COLO668 (cell line): ENCODE results near the gene SUSD1.

Experiments
- DNase-seq: peaks from one replicate; lab custom pipeline; 2025; ENCODE audit not compliant: unreplicated experiment; lab: John Stamatoyannopoulos, UW

The SUSD1 gene

DNA sequence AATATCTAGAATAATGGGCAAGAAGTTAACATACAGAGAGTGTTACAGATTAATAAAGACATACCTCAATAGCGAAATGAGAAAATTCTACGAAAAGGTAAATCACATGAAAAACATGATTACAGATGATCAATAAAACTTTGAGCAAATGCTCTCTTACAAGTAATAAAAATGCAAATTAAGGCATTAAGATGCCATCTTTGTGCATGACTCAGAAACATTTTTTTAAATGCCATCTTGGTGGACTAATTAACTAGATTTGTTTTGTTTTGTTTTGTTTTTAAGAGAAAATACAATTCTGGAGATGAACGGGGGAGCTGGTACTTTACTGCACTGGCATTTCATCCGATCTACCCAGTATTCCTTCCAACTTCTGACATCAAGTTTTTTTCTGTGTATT is 130.2 kb downstream of the SUSD1 start:
- no peak for DNase-seq

DNA sequence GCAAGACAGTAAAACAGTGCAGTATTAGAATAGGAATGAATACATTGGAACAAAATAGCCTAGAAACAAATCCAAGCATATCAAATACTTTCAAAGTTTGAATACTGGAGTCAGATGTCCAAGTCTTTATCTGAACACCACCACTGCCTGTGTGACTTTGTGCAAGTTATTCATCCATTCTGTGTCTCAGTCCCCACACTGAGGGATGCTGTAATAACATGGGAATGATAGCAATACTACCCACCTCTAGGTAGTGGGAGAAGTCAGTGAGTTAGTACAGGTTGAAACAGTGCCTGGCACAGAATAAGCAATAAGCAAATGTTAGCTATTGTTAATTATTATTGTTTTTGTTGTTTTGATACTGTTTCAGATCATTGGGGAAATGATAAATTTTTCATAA is 130.9 kb downstream of the SUSD1 start:
- no peak for DNase-seq

DNA sequence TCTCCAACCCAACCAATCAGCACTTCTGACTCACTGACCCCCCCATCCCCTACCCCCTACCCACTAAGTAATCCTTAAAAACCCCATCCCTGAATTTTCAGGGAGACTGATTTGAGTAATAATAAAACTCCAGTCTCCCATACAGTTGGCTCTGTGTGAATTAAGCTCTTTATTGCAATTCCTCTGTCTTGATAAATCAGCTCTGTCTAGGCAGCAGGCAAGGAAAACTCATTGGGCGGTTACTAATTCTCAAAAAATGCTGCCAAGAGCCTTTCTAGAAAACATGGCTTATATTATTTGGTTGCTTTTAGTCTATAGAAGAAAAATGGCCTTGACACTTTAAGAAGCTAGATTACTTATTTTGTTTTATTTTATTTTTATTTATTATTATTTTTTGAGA is 131.7 kb downstream of the SUSD1 start:
- DNase-seq: no peak

DNA sequence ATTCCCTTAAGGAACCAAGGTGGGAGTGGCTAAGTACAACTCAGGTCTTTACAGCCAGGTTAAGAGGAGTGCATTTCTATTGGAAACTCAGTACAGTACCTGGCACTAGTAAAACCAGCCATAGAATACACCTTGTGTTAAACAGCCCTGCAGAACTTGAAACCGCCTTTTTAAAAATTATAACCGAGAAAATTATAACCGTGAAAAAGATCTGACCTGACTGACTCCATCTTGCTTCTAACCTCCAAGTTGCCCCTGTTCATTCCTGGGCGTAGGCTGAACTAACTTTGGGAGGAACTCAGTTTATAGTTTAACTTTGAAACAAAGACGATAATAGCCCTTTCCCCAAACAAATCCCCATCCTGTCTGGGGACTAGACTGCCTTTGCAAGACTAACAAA is 132.3 kb downstream of the SUSD1 start:
- DNase-seq: no peak

DNA sequence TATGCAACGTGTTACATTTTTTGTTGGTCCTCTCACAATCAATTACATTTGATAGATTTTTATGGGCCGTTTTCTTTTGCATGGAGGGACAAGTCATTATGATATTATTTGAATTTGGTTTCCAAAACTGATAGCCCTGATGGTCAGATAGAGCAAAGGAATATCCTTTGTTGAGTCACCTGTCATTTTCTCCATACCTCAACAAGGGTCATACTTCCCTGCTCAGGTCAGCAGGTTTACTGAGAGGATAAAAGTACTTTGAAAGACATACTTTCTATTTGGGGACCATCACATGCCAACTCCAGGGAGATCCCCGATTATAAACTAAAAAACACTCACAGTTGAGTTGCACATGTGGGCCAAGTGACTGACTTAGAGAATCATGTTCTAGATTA is 132.9 kb downstream of the SUSD1 start:
- no peak for DNase-seq

DNA sequence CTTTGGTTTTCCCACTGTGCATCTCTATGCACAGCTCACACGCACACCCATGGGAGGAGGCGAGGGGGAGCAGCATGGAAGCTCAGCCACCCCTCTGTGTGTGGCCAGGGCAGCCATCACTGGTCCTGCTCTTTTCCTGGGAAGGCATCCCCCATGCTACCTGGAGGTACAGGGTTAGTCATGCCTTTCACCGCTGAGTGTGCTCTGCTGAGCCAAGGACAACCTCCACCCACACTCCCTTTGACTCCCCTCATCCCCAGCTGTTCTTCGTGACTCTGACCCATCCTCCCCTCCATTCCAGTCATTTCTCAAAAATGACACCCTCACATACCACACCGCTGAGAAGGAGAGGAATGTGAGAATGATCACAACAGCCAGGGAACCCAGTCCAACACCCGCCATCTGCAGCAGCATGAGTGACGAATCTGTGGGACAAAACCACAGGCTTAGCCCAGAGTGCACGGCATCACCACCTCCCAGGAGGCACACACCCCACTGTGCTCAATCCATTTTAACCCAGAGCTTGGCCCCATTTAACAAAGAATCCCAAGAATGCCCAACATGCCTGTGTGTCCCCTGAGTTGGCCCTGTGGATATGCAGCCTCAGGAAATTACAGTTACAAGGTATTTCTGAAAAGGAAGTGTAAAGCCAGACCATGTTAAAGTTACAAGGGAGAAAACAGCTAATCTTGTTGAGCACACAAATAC is 133.4 kb downstream of the SUSD1 start:
- no peak for DNase-seq

DNA sequence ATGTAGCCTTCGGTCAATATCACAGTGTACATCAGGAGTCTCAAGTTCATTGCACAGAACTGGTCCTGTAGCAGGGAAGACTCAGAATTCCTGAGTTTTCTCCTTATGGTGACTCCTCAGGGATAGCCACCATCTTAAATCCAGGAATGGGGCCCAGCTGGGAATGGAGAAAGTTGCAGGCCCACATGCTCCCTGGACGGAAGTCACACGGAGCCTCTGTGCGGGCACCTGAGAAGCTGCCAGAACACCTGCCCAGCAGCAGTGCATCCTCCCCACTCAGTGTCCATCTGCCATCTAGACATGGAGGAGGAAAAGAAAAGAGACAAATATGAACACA is 133.9 kb downstream of the SUSD1 start:
- DNase-seq: no peak

DNA sequence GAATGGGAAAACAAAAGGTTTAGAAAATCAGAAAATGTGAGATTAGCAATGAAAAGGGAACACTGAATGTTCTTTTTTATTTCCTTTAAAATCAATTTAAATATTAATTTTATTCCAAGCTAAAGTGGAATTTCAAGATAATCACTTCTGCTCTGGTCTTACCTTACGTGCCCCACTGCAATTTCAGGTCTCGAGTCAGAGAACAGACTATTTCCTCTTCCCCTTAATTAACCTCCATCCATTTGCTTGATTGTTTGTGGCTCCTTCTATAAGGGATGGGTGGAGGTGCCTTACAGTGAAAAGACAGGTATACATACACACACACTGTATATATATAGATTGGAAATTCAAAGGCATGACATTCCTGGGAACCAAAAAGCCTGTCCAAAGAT is 137.1 kb downstream of the SUSD1 start:
- no peak for DNase-seq

DNA sequence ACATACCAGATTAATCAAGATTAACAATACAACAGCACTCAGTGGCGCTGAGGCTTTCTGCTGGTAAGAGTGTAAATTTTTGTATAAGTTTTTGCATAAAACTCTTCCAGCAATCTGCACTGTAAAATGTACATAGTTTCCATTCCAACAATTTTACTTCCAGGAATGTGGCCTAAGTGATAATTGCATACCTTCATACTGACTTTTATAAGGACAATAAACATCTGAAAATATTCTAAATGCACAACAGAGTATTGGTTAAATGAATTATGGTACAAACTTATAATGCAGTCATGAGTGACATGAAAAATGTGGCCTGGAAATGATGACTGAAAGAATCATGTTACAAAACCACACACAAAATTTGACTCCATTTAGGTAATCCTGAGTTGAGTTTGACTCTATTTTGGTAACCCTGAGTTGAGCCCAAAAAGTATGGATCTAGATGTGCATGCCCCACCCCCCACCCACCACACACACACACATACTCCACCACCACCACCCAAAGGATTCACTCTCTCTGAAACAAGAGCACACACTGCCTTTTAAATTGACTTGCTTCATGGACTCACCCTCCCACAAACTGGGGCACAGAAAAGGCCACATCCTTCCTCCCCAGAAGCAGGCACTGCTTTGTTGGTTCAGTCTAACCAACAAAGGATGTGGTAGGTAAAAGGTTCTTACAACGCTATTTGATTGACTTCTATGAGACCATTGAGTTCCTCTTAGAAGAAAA is 137.6 kb downstream of the SUSD1 start:
- DNase-seq: no peak

DNA sequence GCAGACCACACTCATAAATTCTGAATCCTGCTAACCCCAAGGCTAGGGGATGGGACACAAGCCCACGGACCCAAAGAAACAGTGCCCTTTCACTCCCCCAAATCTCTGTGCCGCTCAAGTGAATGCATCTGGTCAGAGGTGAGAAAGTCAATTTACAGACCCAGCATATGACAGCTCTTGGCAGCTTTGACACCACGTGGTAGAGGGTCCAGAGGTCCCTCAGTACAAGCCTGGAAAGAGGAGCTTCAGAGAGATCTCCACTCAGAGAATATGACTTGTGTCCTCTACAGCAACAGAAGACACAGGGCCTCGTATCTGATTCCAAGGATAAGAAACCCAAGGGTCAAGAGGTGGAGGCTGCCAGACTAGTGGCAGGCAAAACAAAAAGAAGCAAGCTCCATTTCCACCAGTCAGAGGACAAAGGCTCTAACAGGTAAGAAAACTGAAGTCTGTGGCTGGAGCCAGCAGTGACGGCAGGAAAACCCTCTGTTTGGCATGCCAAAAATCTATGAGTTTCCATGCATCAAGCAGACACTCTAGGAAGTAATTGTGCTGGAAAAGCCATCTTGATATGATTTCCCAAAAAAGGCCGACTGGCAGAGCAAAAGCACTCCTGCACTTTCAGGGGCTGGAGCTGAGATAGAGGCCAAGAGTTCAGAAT is 139.8 kb downstream of the SUSD1 start:
- no peak for DNase-seq

DNA sequence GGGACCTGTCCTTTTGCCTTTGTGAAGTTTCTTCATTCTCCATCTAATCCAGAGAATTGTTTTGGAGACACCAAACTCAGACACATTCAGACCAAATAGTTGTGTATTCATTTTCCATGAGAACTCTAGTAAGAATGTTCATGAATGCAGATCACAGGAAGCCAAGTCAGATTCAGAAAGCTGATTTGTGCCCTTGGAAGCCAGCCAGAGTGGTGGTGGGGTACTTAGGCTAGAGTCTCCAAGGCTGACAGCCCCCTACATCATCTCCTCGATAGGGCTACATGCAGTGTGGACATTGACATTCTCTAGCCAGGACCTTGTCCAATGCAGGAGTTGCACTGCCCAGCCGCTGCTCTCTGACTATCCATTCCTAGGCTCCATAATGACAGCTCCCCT is 140.9 kb downstream of the SUSD1 start:
- DNase-seq: no peak

DNA sequence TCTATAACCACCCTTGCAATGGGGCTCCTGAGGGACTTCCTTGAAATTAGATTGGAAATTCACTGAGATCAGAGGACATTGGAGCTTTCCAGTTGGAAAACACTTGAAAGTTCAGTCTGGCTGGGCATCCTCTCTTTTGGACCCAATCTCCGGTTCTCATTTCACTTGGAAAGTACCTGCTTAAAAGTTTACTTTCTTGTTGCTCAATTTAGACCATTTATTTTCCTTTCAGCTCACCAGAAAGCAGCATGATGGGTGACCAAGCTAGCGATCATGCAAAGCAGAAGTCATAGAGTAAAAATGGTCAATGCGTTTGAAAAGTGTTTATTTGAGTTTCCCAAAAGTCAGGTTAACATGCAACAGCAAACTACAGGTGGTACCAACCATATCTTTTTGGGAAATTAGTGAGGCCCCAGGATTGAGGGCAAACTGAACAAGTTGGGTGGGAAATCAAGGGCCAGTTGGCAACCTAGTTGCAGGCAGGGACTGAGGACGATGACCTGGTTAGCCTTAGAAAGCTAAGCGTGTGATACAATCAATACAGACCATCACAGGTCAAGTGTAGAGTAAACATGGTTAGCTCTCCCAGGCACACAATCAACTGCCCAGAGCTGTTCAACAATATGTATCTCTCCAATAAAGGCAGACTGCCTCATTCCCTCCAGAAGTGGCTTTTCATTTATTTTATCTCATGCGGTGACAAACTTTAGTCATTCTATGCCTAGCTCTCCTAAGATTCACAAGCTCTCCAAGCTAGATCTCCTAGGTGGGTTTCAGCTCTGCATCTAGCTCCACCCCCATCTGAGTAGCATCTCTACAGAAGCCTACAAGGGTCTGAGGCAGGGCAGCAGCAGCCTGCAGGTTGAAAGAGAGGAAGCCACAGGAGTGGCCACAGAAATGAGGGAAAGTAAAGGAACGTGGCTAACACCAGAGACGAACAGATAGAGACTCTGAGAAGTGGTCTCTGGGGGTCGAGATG is 141.6 kb downstream of the SUSD1 start:
- no peak for DNase-seq

DNA sequence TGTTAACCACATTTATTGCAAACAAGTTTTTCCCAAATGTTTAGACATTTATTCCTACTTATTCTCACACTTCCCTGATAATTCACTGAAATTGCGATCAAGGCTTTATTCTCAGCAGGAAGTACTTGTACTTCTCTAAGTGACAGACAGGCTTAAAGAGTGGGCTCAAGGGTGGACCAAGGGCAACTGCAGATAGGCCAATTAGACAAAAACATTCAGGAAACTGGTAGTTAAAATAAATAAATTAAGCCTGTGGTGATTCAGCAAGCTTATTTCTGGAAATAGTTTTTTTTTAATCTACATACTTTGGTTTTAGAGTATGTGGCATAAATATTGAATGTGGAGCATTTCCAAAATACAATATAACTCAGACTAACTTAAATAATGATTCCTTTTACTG is 142.4 kb downstream of the SUSD1 start:
- DNase-seq: no peak

DNA sequence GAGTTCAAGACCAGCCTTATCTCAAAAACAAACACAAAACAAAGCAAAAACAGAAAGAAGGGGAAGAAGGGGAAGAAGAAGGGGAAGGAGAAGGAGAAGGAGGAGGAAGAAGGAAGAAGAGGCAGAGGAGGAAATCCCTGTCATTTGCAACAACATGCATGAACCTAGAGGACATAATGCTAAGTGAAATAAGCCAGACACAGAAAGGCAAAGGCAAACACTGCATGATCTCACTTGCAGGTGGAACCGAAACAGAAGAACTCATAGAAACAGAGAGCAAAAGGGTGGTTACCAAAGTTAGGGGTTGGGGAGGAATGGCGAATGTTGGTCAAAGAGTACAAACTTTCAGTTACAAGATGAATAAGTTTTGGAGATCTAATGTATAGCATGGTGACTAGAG is 143.1 kb downstream of the SUSD1 start:
- no peak for DNase-seq

DNA sequence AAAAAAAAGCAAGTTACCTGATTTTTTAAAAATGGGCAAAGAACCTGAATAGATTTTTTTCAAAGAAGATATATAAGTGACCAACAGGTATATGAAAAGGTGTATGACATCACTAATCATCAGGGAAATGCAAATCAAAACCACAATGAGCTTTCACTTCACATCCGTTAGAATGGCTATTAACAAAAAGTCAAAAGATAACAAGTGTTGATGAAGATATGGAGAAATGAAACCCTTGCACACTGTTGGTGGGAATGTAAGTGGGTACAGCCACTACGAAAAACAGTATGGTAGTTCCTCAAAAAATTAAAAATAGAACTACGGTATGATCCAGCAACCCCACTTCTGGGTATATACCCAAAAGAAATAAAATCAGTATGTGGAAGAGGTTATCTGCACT is 143.7 kb downstream of the SUSD1 start:
- DNase-seq: no peak

DNA sequence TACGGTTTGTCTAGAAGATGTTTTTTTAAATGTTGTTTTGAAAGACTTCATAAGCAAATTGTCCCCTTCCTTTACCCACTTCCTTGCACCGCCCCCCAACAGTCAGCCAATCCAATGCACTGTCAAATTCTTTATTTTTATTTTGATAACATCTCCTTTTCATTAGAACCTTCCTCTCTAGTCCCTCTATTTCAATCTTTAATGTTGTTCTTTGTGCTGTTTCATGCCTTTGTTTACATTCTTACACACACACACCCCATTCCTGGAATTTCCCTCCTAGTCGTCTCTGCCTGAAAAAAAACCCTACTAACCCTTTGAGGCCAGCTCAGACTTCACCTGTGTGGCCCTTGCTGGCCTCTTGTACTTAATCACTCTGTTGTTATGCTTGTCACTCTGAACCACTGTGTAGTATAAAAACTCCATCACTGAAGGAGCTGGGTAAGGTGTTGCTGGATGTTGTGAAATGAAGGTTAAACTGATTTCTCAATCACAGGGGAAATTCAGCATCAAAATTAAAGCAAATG is 145.1 kb downstream of the SUSD1 start:
- no peak for DNase-seq

DNA sequence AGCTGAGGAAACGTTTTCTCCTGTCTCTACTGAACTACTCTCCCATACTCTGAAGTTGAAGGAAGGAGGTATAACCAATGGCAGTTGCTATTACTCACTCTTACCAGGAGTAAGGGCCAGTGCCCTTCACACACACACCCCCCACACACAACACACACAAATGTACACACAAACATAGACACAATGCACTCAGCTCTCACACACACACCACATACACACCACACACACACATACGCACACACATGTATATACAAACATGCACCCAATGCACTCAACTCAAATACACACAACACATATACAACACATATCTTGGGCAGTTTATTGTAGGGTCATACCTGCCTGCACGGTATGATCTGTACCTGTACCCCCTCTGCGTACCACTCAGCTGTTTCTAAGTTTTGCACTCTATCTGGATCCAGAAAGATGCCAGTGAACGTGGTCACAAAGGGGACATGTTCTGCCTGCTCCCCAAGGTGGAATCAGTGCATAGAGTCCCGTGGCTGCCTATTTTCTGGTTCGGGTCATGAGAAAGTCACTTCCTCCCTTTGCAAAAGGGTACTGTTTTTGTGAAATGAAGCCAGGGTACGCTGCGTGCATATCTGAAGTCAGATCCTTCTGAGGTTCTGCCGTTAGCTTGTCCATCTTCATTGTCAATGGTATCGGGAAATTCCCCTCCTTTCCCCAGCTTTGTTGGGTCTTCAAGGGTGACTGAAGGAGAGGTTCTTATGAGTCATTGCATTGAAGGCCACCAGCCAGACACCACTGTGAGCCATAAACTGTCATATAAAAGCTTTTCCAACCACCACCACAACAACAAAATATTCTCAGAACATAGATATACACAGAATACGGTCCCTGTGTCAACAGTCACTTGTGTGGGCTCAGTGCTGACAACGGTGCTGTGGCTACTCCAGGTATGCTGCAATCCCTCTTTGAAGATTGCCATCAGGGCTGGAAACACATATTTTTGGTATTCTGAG is 146.6 kb downstream of the SUSD1 start:
- no peak for DNase-seq

DNA sequence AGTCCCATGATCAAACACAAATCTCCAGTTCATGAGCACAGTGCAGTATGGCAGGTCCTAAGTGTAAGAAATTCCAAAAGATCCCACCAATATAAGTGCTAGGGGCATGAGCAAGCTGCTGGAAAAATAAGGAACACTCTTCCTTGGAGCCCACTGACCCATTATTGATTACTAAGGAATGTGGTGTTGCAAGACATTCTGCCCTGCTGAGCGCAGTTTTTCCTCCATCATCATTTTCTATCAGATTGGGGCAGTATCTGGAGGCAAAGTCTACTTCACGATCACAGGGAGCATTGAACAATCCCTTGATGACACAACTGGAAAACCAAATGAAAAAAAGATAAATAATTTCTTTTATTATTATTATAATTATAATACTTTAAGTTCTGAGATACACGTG is 149.2 kb downstream of the SUSD1 start:
- DNase-seq: no peak

DNA sequence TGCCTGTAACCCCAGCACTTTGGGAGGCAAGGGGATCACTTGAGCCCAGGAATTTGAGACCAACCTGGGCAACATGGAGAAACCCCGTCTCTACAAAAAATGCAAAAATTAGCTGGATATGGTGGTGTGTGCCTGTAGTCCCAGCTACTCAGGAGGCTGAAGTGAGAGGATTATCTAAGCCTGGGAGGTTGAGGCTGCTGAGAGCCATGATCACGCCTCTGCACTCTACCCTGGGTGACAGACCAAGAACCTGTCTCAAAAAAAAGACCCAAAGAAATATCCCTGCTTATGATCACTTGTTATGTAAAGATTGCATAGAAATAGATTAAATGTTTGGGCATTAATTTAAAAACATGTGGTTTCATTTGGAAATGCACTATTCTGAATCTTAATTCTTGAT is 153.4 kb downstream of the SUSD1 start:
- no peak for DNase-seq
